Activated naive CD8-positive, alpha-beta T cell treated with anti-CD3 and anti-CD28 coated beads for 36 hours (primary cell): Measurements from ENCODE around the gene CUX1. TPM values are rescaled to one million over a fixed set of nuclear protein-coding genes. Genes with fewer than 3 reads are reported as not detected.

Experiments
- DNase-seq: peaks from one replicate; pipeline ENCODE4 v3.0.0; 2021
- H3K27ac Mint-ChIP-seq: one replicate; pipeline ENCODE4 v1.8.0; 2022; ENCODE audit warnings: mild to moderate bottlenecking, moderate library complexity, mixed read lengths
- H3K27me3 Mint-ChIP-seq: one replicate; pipeline ENCODE4 v1.8.0; 2022; ENCODE audit warnings: mild to moderate bottlenecking, mixed read lengths
- H3K36me3 Mint-ChIP-seq: one replicate; pipeline ENCODE4 v1.8.0; 2021; ENCODE audit warnings: mild to moderate bottlenecking, mixed read lengths
- H3K4me1 Mint-ChIP-seq: one replicate; pipeline ENCODE4 v1.8.0; 2021; ENCODE audit warnings: mixed read lengths
- H3K4me3 Mint-ChIP-seq: one replicate; pipeline ENCODE4 v1.8.0; 2022; ENCODE audit warnings: mild to moderate bottlenecking, moderate library complexity, mixed read lengths
- H3K9me3 Mint-ChIP-seq: one replicate; pipeline ENCODE4 v1.8.0; 2022; ENCODE audit warnings: mixed read lengths
- total RNA-seq, 2 experiments: library from RNA; stranded (reverse); gene quantifications; one replicate each; pipeline ENCODE4 v1.2.3, GENCODE V29; 2021

The CUX1 gene
- total RNA-seq, 2 experiments from 2014 or later: 14.2 to 14.5 TPM

GRCh38 chr7:101853684-101854083 is 36.3 kb downstream of the CUX1 start:
- Mint-ChIP-seq H3K4me3 (no peak overlapping the region), H3K4me1 (peaks cover 27% of the 10 kb centered on the region), H3K27ac (no peak overlapping the region), H3K27me3 (no peaks in the 10 kb centered on the region), H3K9me3 (peaks cover 6% of the 10 kb centered on the region), H3K36me3 (peaks cover 7% of the 10 kb centered on the region)
- DNase-seq: no peak

GRCh38 chr7:101854084-101854865 is 36.8 kb downstream of the CUX1 start:
- Mint-ChIP-seq H3K4me1 (peaks cover 27% of the 10 kb centered on the region), H3K27ac (no peak overlapping the region), H3K36me3 (peaks cover 4% of the 10 kb centered on the region), H3K27me3 (no peaks in the 10 kb centered on the region), H3K4me3 (no peak overlapping the region), H3K9me3 (peaks cover 3% of the 10 kb centered on the region)
- DNase-seq: no peak

GRCh38 chr7:101856473-101857357 is 39.3 kb downstream of the CUX1 start:
- peak overlapping the region; percentile 95 for H3K4me3 Mint-ChIP-seq
- H3K9me3 Mint-ChIP-seq: no peaks in the 10 kb centered on the region
- H3K27ac Mint-ChIP-seq: peak overlapping the region; percentile 97
- H3K27me3 Mint-ChIP-seq: no peaks in the 10 kb centered on the region
- peak; percentile 84 for DNase-seq
- peaks cover 3% of the 10 kb centered on the region for H3K36me3 Mint-ChIP-seq
- H3K4me1 Mint-ChIP-seq: peaks cover 27% of the 10 kb centered on the region

GRCh38 chr7:101857358-101857811 is 40.0 kb downstream of the CUX1 start:
- H3K4me1 Mint-ChIP-seq: peaks cover 27% of the 10 kb centered on the region
- no peaks in the 10 kb centered on the region for H3K27me3 Mint-ChIP-seq
- DNase-seq: no peak
- H3K27ac Mint-ChIP-seq: peak overlapping the region; percentile 97
- no peaks in the 10 kb centered on the region for H3K9me3 Mint-ChIP-seq
- peak overlapping the region; percentile 95 for H3K4me3 Mint-ChIP-seq
- H3K36me3 Mint-ChIP-seq: peaks cover 1% of the 10 kb centered on the region

GRCh38 chr7:101858437-101859385 is 41.3 kb downstream of the CUX1 start:
- Mint-ChIP-seq H3K27ac (no peak overlapping the region), H3K4me3 (no peak overlapping the region), H3K9me3 (no peaks in the 10 kb centered on the region), H3K4me1 (peaks cover 27% of the 10 kb centered on the region), H3K27me3 (no peaks in the 10 kb centered on the region), H3K36me3 (peaks cover 1% of the 10 kb centered on the region)
- DNase-seq: no peak

- Mint-ChIP-seq H3K27ac (no peak overlapping the region), H3K27me3 (no peaks in the 10 kb centered on the region), H3K9me3 (no peaks in the 10 kb centered on the region), H3K36me3 (peaks cover 1% of the 10 kb centered on the region), H3K4me3 (no peak overlapping the region), H3K4me1 (peaks cover 19% of the 10 kb centered on the region)
- DNase-seq: no peak
Observed at GRCh38 chr7:101859411-101860106, 42.1 kb downstream of the CUX1 start.

- Mint-ChIP-seq H3K36me3 (no peaks in the 10 kb centered on the region), H3K9me3 (no peaks in the 10 kb centered on the region), H3K27me3 (no peaks in the 10 kb centered on the region), H3K4me1 (peaks cover 22% of the 10 kb centered on the region), H3K4me3 (no peak overlapping the region), H3K27ac (no peak overlapping the region)
- no peak for DNase-seq
Observed at GRCh38 chr7:101860316-101861217, 43.1 kb downstream of the CUX1 start.

GRCh38 chr7:101861218-101861775 is 43.9 kb downstream of the CUX1 start:
- Mint-ChIP-seq H3K27ac (no peak overlapping the region), H3K36me3 (no peaks in the 10 kb centered on the region), H3K9me3 (no peaks in the 10 kb centered on the region), H3K27me3 (no peaks in the 10 kb centered on the region), H3K4me3 (no peak overlapping the region), H3K4me1 (peaks cover 20% of the 10 kb centered on the region)
- DNase-seq: no peak

GRCh38 chr7:101862280-101863220 is 45.1 kb downstream of the CUX1 start:
- Mint-ChIP-seq H3K9me3 (no peaks in the 10 kb centered on the region), H3K4me3 (no peak overlapping the region), H3K27ac (no peak overlapping the region), H3K27me3 (no peaks in the 10 kb centered on the region), H3K36me3 (no peaks in the 10 kb centered on the region), H3K4me1 (peaks cover 9% of the 10 kb centered on the region)
- no peak for DNase-seq

GRCh38 chr7:101863598-101863997 is 46.2 kb downstream of the CUX1 start:
- peaks cover 4% of the 10 kb centered on the region for H3K4me1 Mint-ChIP-seq
- no peak overlapping the region for H3K27ac Mint-ChIP-seq
- H3K36me3 Mint-ChIP-seq: no peaks in the 10 kb centered on the region
- no peaks in the 10 kb centered on the region for H3K27me3 Mint-ChIP-seq
- no peak for DNase-seq
- H3K4me3 Mint-ChIP-seq: no peak overlapping the region
- no peaks in the 10 kb centered on the region for H3K9me3 Mint-ChIP-seq

GRCh38 chr7:101864039-101864438 is 46.6 kb downstream of the CUX1 start:
- peaks cover 4% of the 10 kb centered on the region for H3K4me1 Mint-ChIP-seq
- H3K4me3 Mint-ChIP-seq: no peak overlapping the region
- H3K27me3 Mint-ChIP-seq: no peaks in the 10 kb centered on the region
- no peak for DNase-seq
- no peaks in the 10 kb centered on the region for H3K36me3 Mint-ChIP-seq
- H3K9me3 Mint-ChIP-seq: no peaks in the 10 kb centered on the region
- H3K27ac Mint-ChIP-seq: no peak overlapping the region

GRCh38 chr7:101865031-101865430 is 47.6 kb downstream of the CUX1 start:
- DNase-seq: no peak
- H3K9me3 Mint-ChIP-seq: no peaks in the 10 kb centered on the region
- no peak overlapping the region for H3K27ac Mint-ChIP-seq
- H3K27me3 Mint-ChIP-seq: no peaks in the 10 kb centered on the region
- H3K4me1 Mint-ChIP-seq: peaks cover 7% of the 10 kb centered on the region
- H3K4me3 Mint-ChIP-seq: no peak overlapping the region
- H3K36me3 Mint-ChIP-seq: no peaks in the 10 kb centered on the region
